Tibial artery (tissue), 4 donors: ENCODE measurements around the gene B3GNT5.

Experiments
- DNase-seq, 2 donors: peaks; one replicate each; pipeline ENCODE4 v3.0.0-alpha.2; 2019
- H3K27ac ChIP-seq, 2 donors: fragments of 200-600 bp; sonication (generic) in 1 of 2; 1 replicate in 1 of 2; 2 replicates in 1 of 2; pipeline ENCODE4 v1.5.1; 2018 to 2019; ENCODE audit warnings: mild to moderate bottlenecking in 1 of 2
- H3K27me3 ChIP-seq, 2 donors: fragments of 200-600 bp; sonication (generic) in 1 of 2; one replicate each; pipeline versions ENCODE4 v1.5.1 to v1.6.0; 2016 to 2019
- H3K36me3 ChIP-seq, 3 donors: fragments of 200-600 bp; sonication (generic) in 2 of 3; one replicate each; pipeline ENCODE4 v1.5.1; 2016 to 2019; ENCODE audit warnings: mild to moderate bottlenecking in 2 of 3
- H3K4me1 ChIP-seq, 4 donors: fragments of 200-600 bp; sonication (generic) in 2 of 4; 1 replicate in 3 of 4; 2 replicates in 1 of 4; pipeline ENCODE4 v1.5.1; 2016 to 2019
- H3K4me3 ChIP-seq, 2 donors: fragments of 200-600 bp; sonication (generic) in 1 of 2; 1 replicate in 1 of 2; 2 replicates in 1 of 2; pipeline ENCODE4 v1.5.1; 2018 to 2019; ENCODE audit warnings: mild to moderate bottlenecking in 2 of 2
- H3K9me3 ChIP-seq, 3 donors: fragments of 200-600 bp; sonication (generic) in 1 of 3; one replicate each; pipeline ENCODE4 v1.5.1; 2016 to 2019
- CTCF ChIP-seq, 2 experiments: fragments of 200-600 bp in 1 of 2; fragments of 450-650 bp in 1 of 2; IDR thresholded peaks; one replicate each; pipeline ENCODE4 v1.5.1; 2017 to 2019; ENCODE audit warnings: antibody characterized with exemption in 2 of 2, mild to moderate bottlenecking in 1 of 2, moderate library complexity in 1 of 2
- intact Hi-C: fragments of 100-400 bp; cut with DNase I; formaldehyde crosslinking; loops from one replicate; pipeline ENCODE4 v1.15.0; 2023; ENCODE audit warnings: low total_unique reads

Gene B3GNT5

GRCh38 chr3:183309276-183309675 lies 56.2 kb downstream of the B3GNT5 start:
- no peaks in the 10 kb centered on the region for H3K9me3 ChIP-seq
- no peaks in the 10 kb centered on the region for H3K4me1 ChIP-seq
- intact Hi-C loops, result no loop called here
- no peak for TF ChIP-seq CTCF (IDR thresholded peaks at IDR 0.05)
- no peak overlapping the region for H3K27ac ChIP-seq
- DNase-seq, result no peak
- H3K4me3 ChIP-seq, result no peak overlapping the region
- no peaks in the 10 kb centered on the region for H3K27me3 ChIP-seq
- no peaks in the 10 kb centered on the region for H3K36me3 ChIP-seq

- Histone ChIP-seq H3K27ac (no peak overlapping the region), H3K36me3 (no peaks in the 10 kb centered on the region), H3K27me3 (no peaks in the 10 kb centered on the region), H3K9me3 (no peaks in the 10 kb centered on the region), H3K4me1 (no peaks in the 10 kb centered on the region), H3K4me3 (no peak overlapping the region)
- no peak for DNase-seq
- intact Hi-C loops, result no loop called here
- TF ChIP-seq CTCF (IDR thresholded peaks at IDR 0.05), result no peak
Measured at GRCh38 chr3:183310936-183311335, 57.9 kb downstream of the B3GNT5 start.

- Histone ChIP-seq H3K27ac (no peak overlapping the region), H3K4me3 (no peak overlapping the region), H3K9me3 (no peaks in the 10 kb centered on the region), H3K36me3 (no peaks in the 10 kb centered on the region), H3K27me3 (no peaks in the 10 kb centered on the region), H3K4me1 (no peaks in the 10 kb centered on the region)
- intact Hi-C loops, result no loop called here
- no peak for DNase-seq
- TF ChIP-seq CTCF (IDR thresholded peaks at IDR 0.05), result no peak
Measured at GRCh38 chr3:183312433-183312832, 59.4 kb downstream of the B3GNT5 start.

- intact Hi-C loops, result no loop called here
Measured at GRCh38 chr3:183313351-183313750, 60.3 kb downstream of the B3GNT5 start.

GRCh38 chr3:183313764-183314163 lies 60.7 kb downstream of the B3GNT5 start:
- intact Hi-C loops, result no loop called here
- Histone ChIP-seq H3K4me3 (no peak overlapping the region), H3K9me3 (no peaks in the 10 kb centered on the region), H3K27ac (no peak overlapping the region), H3K4me1 (no peaks in the 10 kb centered on the region), H3K27me3 (no peaks in the 10 kb centered on the region), H3K36me3 (no peaks in the 10 kb centered on the region)
- no peak for TF ChIP-seq CTCF (IDR thresholded peaks at IDR 0.05)
- DNase-seq, result no peak

More at GRCh38 chr3:183313351-183313750, 60.3 kb downstream of the B3GNT5 start:
- no peaks in the 10 kb centered on the region for H3K9me3 ChIP-seq
- no peaks in the 10 kb centered on the region for H3K4me1 ChIP-seq
- no peak for DNase-seq
- no peaks in the 10 kb centered on the region for H3K36me3 ChIP-seq
- TF ChIP-seq CTCF (IDR thresholded peaks at IDR 0.05), result no peak
- no peak overlapping the region for H3K4me3 ChIP-seq
- no peaks in the 10 kb centered on the region for H3K27me3 ChIP-seq
- H3K27ac ChIP-seq, result no peak overlapping the region

- H3K27ac ChIP-seq, result no peak overlapping the region
- no peaks in the 10 kb centered on the region for H3K36me3 ChIP-seq
- no peak for TF ChIP-seq CTCF (IDR thresholded peaks at IDR 0.05)
- H3K4me1 ChIP-seq, result no peaks in the 10 kb centered on the region
- no peaks in the 10 kb centered on the region for H3K9me3 ChIP-seq
- H3K4me3 ChIP-seq, result no peak overlapping the region
- intact Hi-C loops, result no loop called here
- no peak for DNase-seq
- no peaks in the 10 kb centered on the region for H3K27me3 ChIP-seq
Measured at GRCh38 chr3:183315739-183316138, 62.7 kb downstream of the B3GNT5 start.
